ENCODE measurements around the gene MAP3K8. TPM values are rescaled to one million over a fixed set of nuclear protein-coding genes. Genes with fewer than 3 reads are reported as not detected.

Gene MAP3K8
- total and polyA plus RNA-seq, 3 experiments from 2014 or later = 16.4 to 42.6 (median 40.3) TPM

DNA sequence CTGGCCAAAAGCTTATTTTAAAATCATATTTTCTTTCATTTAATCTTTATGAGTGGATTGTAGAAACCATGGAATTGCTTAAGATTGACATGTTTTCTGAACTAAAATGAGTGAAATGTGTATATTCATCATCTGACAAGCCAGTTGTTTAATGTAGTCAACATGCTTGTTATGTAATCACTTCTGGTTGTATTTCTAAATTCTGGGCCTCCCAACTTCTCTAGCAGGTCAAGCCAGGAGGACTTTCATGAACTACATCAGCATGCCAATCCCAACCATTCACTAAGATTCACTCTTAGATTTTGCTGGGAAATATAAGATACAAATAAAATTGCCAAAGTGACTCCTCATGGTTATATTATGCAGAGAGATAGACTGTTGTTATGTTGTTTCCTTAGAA, 21.1 kb upstream of the MAP3K8 start:
- H3K27ac ChIP-seq (ENCODE audit: low read depth, low read length) = no peak overlapping the region
- DNase-seq = no peak
- H3K27me3 ChIP-seq (ENCODE audit: insufficient read depth, low read length, poor library complexity, severe bottlenecking) = no peaks in the 10 kb centered on the region
- H3K36me3 ChIP-seq (ENCODE audit: insufficient read depth, low read length) = no peaks in the 10 kb centered on the region
- H3K9me3 ChIP-seq (ENCODE audit: low read length) = no peaks in the 10 kb centered on the region
- no peaks in the 10 kb centered on the region for H3K36me3 Mint-ChIP-seq
- ChIA-PET CTCF (interaction anchor here (0.7 to 9.5 kb wide), 7 partner anchors 21 to 200 kb away, joined by 3 to 81 read pairs (median 14); partner anchors contain the start of gene MAP3K8), POLR2A (no interaction called here)
- H3K9me3 Mint-ChIP-seq = no peaks in the 10 kb centered on the region
- H3K4me1 ChIP-seq (ENCODE audit: insufficient read depth, low read length) = no peaks in the 10 kb centered on the region
- no peaks in the 10 kb centered on the region for H3K27me3 Mint-ChIP-seq
- peaks cover 6 to 9% (median 7%) of the 10 kb centered on the region in 3 donors for H3K4me1 Mint-ChIP-seq
- no peak overlapping the region for H3K27ac Mint-ChIP-seq
- H3K4me3 Mint-ChIP-seq = no peak overlapping the region
- no peak overlapping the region for H3K4me3 ChIP-seq (ENCODE audit: low read length)

DNA sequence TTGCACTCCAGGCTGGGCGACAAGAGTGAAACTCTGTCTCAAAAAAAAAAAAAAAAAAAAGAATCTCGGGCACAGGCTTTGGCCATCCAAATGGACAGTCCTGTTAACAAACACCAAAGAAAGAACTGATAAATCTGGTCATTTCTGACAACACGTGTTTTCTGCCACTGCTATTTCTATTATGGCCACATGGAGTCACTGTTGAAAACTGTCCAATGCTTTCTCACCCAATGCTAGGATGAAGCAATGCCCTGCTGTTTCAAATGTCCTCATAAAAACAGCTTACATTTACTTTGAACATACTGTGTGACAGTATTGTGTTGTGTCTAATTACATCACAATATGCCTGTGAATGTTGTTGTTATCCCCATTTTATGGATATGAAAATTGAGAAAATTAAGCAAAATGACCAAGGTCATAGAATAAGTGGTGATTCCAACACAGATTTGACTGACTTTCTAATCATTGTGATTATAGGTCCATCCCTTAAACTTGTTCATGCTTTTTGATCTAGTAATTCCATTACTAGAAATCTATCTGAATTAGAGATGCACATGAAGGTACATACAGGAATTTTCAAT, 19.9 kb upstream of the MAP3K8 start:
- Mint-ChIP-seq H3K4me1 (peaks cover 17 to 21% (median 17%) of the 10 kb centered on the region in 3 donors), H3K9me3 (no peaks in the 10 kb centered on the region), H3K27ac (peak overlapping the region in 1 of 8 donors; percentile 11), H3K27me3 (no peaks in the 10 kb centered on the region), H3K4me3 (no peak overlapping the region), H3K36me3 (no peaks in the 10 kb centered on the region)
- H3K36me3 ChIP-seq (ENCODE audit: insufficient read depth, low read length) = no peaks in the 10 kb centered on the region
- ChIA-PET POLR2A (interaction anchor here (0.7 kb wide), 1 partner anchor 100 kb away, joined by 8 read pairs; no protein-coding TSS in a partner anchor), CTCF (interaction anchor here (0.6 to 9.5 kb wide), 15 partner anchors 9 to 1736 kb away, joined by 3 to 81 read pairs (median 4); partner anchors contain the start of gene MAP3K8)
- H3K27me3 ChIP-seq (ENCODE audit: insufficient read depth, low read length, poor library complexity, severe bottlenecking) = no peaks in the 10 kb centered on the region
- H3K9me3 ChIP-seq (ENCODE audit: low read length) = no peaks in the 10 kb centered on the region
- DNase-seq = peak in 2 of 5 donors; percentile 37 to 40
- no peak overlapping the region for H3K27ac ChIP-seq (ENCODE audit: low read depth, low read length)
- no peak overlapping the region for H3K4me3 ChIP-seq (ENCODE audit: low read length)
- H3K4me1 ChIP-seq (ENCODE audit: insufficient read depth, low read length) = peaks cover 10% of the 10 kb centered on the region

DNA sequence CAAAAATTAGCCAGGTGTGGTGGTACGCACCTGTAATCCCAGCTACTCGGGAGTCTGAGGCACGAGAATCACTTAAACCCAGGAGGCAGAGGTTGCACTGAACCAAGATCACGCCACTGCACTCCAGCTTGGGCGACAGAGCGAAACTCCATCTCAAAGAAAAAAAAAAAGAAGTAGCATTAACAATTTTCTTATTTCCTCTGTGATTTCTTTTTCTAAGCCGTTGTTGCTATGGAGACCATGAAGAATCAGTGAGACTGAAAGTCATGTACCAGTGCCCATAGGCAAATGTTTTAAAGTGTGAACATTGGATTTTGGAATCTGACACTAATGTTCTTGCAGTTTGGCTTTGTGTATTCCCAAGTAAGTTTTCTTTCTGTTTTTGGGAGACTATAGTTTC, 18.4 kb upstream of the MAP3K8 start:
- no peak for DNase-seq
- Mint-ChIP-seq H3K4me1 (peaks cover 21 to 26% (median 25%) of the 10 kb centered on the region in 3 donors), H3K36me3 (no peaks in the 10 kb centered on the region), H3K4me3 (no peak overlapping the region), H3K9me3 (no peaks in the 10 kb centered on the region), H3K27ac (no peak overlapping the region), H3K27me3 (no peaks in the 10 kb centered on the region)
- peaks cover 10% of the 10 kb centered on the region for H3K4me1 ChIP-seq (ENCODE audit: insufficient read depth, low read length)
- H3K27ac ChIP-seq (ENCODE audit: low read depth, low read length) = no peak overlapping the region
- H3K9me3 ChIP-seq (ENCODE audit: low read length) = no peaks in the 10 kb centered on the region
- ChIA-PET CTCF (interaction anchor here (0.8 to 9.5 kb wide), 5 partner anchors 18 to 166 kb away, joined by 3 to 81 read pairs (median 5); partner anchors contain the start of gene MAP3K8), POLR2A (no interaction called here)
- no peak overlapping the region for H3K4me3 ChIP-seq (ENCODE audit: low read length)
- H3K27me3 ChIP-seq (ENCODE audit: insufficient read depth, low read length, poor library complexity, severe bottlenecking) = no peaks in the 10 kb centered on the region
- H3K36me3 ChIP-seq (ENCODE audit: insufficient read depth, low read length) = no peaks in the 10 kb centered on the region

DNA sequence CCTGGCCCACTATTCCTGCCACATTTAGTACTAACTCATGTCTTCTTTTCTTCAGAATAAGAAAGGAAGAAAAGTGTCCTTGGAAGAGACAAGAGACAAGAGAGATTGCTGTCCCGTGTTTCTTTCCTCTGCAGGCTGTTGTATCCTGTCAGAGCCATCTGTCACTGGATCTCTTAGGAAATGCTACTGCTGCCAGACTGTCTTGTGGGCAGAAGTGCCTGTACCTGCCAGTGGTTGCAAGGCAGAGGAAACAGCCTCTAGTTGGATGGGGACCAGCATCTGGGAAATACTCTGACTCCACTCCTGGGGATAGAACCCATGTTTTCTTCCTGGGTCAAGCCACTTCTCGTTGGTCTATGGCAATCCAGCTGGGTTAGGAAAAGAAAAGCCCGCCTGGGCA, 16.7 kb upstream of the MAP3K8 start:
- ChIA-PET POLR2A (interaction anchor here (0.9 kb wide), 1 partner anchor 119 kb away, joined by 3 read pairs; no protein-coding TSS in a partner anchor), CTCF (interaction anchor here (2.0 to 9.5 kb wide), 3 partner anchors 17 to 116 kb away, joined by 12 to 81 read pairs (median 21); partner anchors contain the start of gene MAP3K8)
- no peaks in the 10 kb centered on the region for H3K36me3 Mint-ChIP-seq
- Histone ChIP-seq H3K9me3 (ENCODE audit: low read length) (no peaks in the 10 kb centered on the region), H3K4me3 (ENCODE audit: low read length) (no peak overlapping the region), H3K27ac (ENCODE audit: low read depth, low read length) (no peak overlapping the region), H3K4me1 (ENCODE audit: insufficient read depth, low read length) (peaks cover 10% of the 10 kb centered on the region), H3K27me3 (ENCODE audit: insufficient read depth, low read length, poor library complexity, severe bottlenecking) (no peaks in the 10 kb centered on the region), H3K36me3 (ENCODE audit: insufficient read depth, low read length) (no peaks in the 10 kb centered on the region)
- peaks cover 21 to 26% (median 25%) of the 10 kb centered on the region in 3 donors for H3K4me1 Mint-ChIP-seq
- no peaks in the 10 kb centered on the region for H3K27me3 Mint-ChIP-seq
- H3K27ac Mint-ChIP-seq = peak overlapping the region in 3 of 8 donors; percentile 11 to 82 (median 51)
- H3K4me3 Mint-ChIP-seq = no peak overlapping the region
- no peak for DNase-seq
- H3K9me3 Mint-ChIP-seq = no peaks in the 10 kb centered on the region

DNA sequence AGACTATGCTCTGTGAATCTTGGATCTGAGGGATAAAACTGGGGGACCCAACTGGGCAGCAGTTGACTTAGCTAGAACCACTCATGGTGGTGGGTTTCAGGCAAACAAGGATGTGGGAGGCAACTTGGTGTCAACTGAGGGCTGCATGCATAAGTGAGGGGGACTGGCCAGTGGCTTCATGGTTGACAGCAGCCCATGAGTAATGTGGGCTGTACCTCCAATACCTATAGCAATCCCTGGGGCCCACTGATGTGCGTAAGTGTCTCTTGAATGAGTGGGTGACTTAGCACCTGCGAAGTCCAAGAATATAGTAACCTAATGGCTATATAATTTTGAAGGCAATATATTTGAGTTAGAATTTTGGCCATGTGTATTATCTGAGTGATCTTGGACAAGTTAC, 13.7 kb upstream of the MAP3K8 start:
- Mint-ChIP-seq H3K36me3 (no peaks in the 10 kb centered on the region), H3K4me1 (peaks cover 18 to 22% (median 18%) of the 10 kb centered on the region in 3 donors), H3K9me3 (no peaks in the 10 kb centered on the region), H3K4me3 (no peak overlapping the region), H3K27ac (peak overlapping the region in 2 of 8 donors; percentile 38 to 65), H3K27me3 (no peaks in the 10 kb centered on the region)
- no peaks in the 10 kb centered on the region for H3K36me3 ChIP-seq (ENCODE audit: insufficient read depth, low read length)
- H3K4me3 ChIP-seq (ENCODE audit: low read length) = no peak overlapping the region
- DNase-seq = no peak
- no peak overlapping the region for H3K27ac ChIP-seq (ENCODE audit: low read depth, low read length)
- H3K4me1 ChIP-seq (ENCODE audit: insufficient read depth, low read length) = peaks cover 10% of the 10 kb centered on the region
- ChIA-PET POLR2A (no interaction called here), CTCF (interaction anchor here (1.0 to 9.5 kb wide), 3 partner anchors 14 to 113 kb away, joined by 3 to 81 read pairs (median 15); partner anchors contain the start of gene MAP3K8)
- H3K27me3 ChIP-seq (ENCODE audit: insufficient read depth, low read length, poor library complexity, severe bottlenecking) = no peaks in the 10 kb centered on the region
- H3K9me3 ChIP-seq (ENCODE audit: low read length) = no peaks in the 10 kb centered on the region

DNA sequence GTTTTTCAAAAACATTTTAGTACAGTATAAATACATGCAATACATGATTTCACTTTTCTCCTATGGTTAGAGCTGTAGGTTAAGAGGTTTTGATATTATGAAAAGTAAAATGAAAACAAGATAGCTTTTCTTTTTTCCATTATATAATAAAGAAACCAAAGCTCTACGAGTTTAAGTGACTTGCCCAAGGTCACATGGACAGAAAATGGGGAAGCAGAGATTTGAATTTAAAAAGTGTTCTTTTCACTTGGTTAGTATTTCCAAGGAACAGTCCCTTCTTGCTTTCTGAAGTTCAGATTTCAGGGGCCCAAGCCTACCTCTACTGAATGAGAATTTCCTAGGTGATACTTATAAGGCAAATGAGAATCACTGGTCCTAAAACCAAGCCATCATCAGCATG, 13.2 kb upstream of the MAP3K8 start:
- H3K27me3 Mint-ChIP-seq = no peaks in the 10 kb centered on the region
- H3K4me3 Mint-ChIP-seq = no peak overlapping the region
- Histone ChIP-seq H3K27me3 (ENCODE audit: insufficient read depth, low read length, poor library complexity, severe bottlenecking) (no peaks in the 10 kb centered on the region), H3K27ac (ENCODE audit: low read depth, low read length) (no peak overlapping the region), H3K9me3 (ENCODE audit: low read length) (no peaks in the 10 kb centered on the region), H3K4me3 (ENCODE audit: low read length) (no peak overlapping the region), H3K4me1 (ENCODE audit: insufficient read depth, low read length) (peaks cover 10% of the 10 kb centered on the region), H3K36me3 (ENCODE audit: insufficient read depth, low read length) (no peaks in the 10 kb centered on the region)
- H3K9me3 Mint-ChIP-seq = no peaks in the 10 kb centered on the region
- CTCF ChIA-PET = interaction anchor here (0.9 to 9.5 kb wide), 4 partner anchors 13 to 113 kb away, joined by 3 to 81 read pairs (median 9); partner anchors contain the start of gene MAP3K8
- H3K4me1 Mint-ChIP-seq = peaks cover 18 to 22% (median 18%) of the 10 kb centered on the region in 3 donors
- no peak for DNase-seq
- no peaks in the 10 kb centered on the region for H3K36me3 Mint-ChIP-seq
- H3K27ac Mint-ChIP-seq = no peak overlapping the region
- POLR2A ChIA-PET = no interaction called here

DNA sequence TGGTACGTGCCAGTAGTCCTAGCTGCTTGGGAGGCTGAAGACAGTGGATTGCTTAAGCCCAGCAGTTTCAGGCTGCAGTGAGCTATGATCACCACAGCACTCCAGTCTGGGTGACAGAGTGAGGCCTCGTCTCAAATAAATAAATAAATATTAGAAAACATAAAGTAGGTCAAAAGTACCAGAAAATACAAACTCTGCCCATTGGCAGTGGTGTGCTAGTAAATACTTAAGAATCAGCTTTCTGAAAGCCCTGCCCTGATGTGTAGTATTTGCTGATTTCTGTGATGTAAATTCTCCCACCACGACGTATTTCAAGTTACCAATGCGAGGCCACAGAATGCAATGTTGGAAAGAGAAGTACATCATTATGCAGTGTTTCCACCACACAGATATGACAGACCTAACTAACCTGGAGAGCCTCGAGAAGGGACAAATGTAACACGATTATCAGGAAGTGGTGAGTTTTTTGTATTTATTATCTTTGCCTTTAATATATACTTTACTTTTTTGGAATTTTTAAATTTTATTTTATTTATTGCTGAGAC, 11.8 kb upstream of the MAP3K8 start:
- no peak overlapping the region for H3K4me3 ChIP-seq (ENCODE audit: low read length)
- Mint-ChIP-seq H3K9me3 (no peaks in the 10 kb centered on the region), H3K4me1 (peaks cover 18 to 24% (median 20%) of the 10 kb centered on the region in 3 donors), H3K36me3 (no peaks in the 10 kb centered on the region), H3K27me3 (no peaks in the 10 kb centered on the region), H3K4me3 (no peak overlapping the region), H3K27ac (peak overlapping the region in 1 of 8 donors; percentile 15)
- no peaks in the 10 kb centered on the region for H3K9me3 ChIP-seq (ENCODE audit: low read length)
- H3K27ac ChIP-seq (ENCODE audit: low read depth, low read length) = no peak overlapping the region
- POLR2A ChIA-PET = no interaction called here
- DNase-seq = no peak
- no peaks in the 10 kb centered on the region for H3K36me3 ChIP-seq (ENCODE audit: insufficient read depth, low read length)
- H3K27me3 ChIP-seq (ENCODE audit: insufficient read depth, low read length, poor library complexity, severe bottlenecking) = no peaks in the 10 kb centered on the region
- CTCF ChIA-PET = interaction anchor here (1.3 to 9.5 kb wide), 2 partner anchors 12 to 76 kb away, joined by 3 to 81 read pairs; partner anchors contain the start of gene MAP3K8
- H3K4me1 ChIP-seq (ENCODE audit: insufficient read depth, low read length) = peaks cover 11% of the 10 kb centered on the region
